LNCaP clone FGC (cell line): ENCODE data around the gene RP9.

Experiments
- DNase-seq: peaks from one replicate; pipeline ENCODE4 v3.0.0-alpha.2; 2011; ENCODE audit warnings: low read depth
- H3K4me3 ChIP-seq: 2 replicates; pipeline ENCODE4 v1.5.1; 2011; ENCODE audit warnings: mild to moderate bottlenecking, low read depth, low read length, control low read depth
- TF ChIP-seq, protein P1 (sequence below): IDR thresholded peaks from 2 replicates; pipeline ENCODE4 v1.5.1; 2012; ENCODE audit warnings: mild to moderate bottlenecking; ENCODE audit not compliant: control insufficient read depth, insufficient read depth; ENCODE audit errors: extremely low read depth

Gene RP9

DNA sequence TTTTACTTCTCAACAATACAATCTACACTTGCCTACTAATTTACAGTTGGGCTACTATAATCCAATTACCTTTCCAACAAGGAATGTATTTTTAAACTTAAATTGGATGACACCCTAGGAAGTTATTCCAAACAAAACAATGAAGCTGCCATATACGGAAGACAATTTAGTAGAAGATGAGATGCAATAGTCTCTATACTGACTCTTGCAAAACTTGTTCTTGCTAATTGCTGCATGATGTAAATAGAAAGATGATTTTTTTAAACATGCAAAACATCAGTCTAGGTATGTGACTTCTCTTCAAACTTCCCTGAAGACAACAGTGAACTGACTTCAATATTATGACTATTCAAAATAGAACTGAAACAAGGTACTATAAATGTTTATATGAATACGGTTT, 64.2 kb downstream of the RP9 start:
- TF ChIP-seq, protein P1, sequence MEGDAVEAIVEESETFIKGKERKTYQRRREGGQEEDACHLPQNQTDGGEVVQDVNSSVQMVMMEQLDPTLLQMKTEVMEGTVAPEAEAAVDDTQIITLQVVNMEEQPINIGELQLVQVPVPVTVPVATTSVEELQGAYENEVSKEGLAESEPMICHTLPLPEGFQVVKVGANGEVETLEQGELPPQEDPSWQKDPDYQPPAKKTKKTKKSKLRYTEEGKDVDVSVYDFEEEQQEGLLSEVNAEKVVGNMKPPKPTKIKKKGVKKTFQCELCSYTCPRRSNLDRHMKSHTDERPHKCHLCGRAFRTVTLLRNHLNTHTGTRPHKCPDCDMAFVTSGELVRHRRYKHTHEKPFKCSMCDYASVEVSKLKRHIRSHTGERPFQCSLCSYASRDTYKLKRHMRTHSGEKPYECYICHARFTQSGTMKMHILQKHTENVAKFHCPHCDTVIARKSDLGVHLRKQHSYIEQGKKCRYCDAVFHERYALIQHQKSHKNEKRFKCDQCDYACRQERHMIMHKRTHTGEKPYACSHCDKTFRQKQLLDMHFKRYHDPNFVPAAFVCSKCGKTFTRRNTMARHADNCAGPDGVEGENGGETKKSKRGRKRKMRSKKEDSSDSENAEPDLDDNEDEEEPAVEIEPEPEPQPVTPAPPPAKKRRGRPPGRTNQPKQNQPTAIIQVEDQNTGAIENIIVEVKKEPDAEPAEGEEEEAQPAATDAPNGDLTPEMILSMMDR, result no peak
- no peak for DNase-seq

More for the DNA sequence above, 64.2 kb downstream of the RP9 start:
- no peak overlapping the region for H3K4me3 ChIP-seq
